HG03135 (cell line): ENCODE measurements around the gene ACTL9.

Source experiments
- ATAC-seq: cut with Tn5 transposase; IDR thresholded peaks from one replicate; pipeline ENCODE4 v1.9.1; 2021; ENCODE audit warnings: mild to moderate bottlenecking, moderate library complexity; ENCODE audit not compliant: unreplicated experiment

The ACTL9 gene

GRCh38 chr19:8688930-8689329, 9.7 kb downstream of the ACTL9 start:
- no peak for ATAC-seq

- ATAC-seq, result no peak
Observed at GRCh38 chr19:8686549-8686948, 12.0 kb downstream of the ACTL9 start.

GRCh38 chr19:8684001-8684902, 14.3 kb downstream of the ACTL9 start:
- no peak for ATAC-seq

GRCh38 chr19:8682931-8683330, 15.7 kb downstream of the ACTL9 start:
- ATAC-seq, result no peak

GRCh38 chr19:8682472-8682871, 16.1 kb downstream of the ACTL9 start:
- ATAC-seq, result no peak

GRCh38 chr19:8681345-8682029, 17.1 kb downstream of the ACTL9 start:
- ATAC-seq, result no peak

- ATAC-seq, result no peak
Observed at GRCh38 chr19:8680676-8681344, 17.8 kb downstream of the ACTL9 start.

GRCh38 chr19:8678244-8678807, 20.3 kb downstream of the ACTL9 start:
- no peak for ATAC-seq

- ATAC-seq, result no peak
Observed at GRCh38 chr19:8675066-8675465, 23.5 kb downstream of the ACTL9 start.

- no peak for ATAC-seq
Observed at GRCh38 chr19:8673276-8673891, 25.2 kb downstream of the ACTL9 start.

GRCh38 chr19:8666814-8667405, 31.7 kb downstream of the ACTL9 start:
- no peak for ATAC-seq

- ATAC-seq, result no peak
Observed at GRCh38 chr19:8665468-8666213, 33.0 kb downstream of the ACTL9 start.

GRCh38 chr19:8664671-8665057, 33.9 kb downstream of the ACTL9 start:
- no peak for ATAC-seq

GRCh38 chr19:8663920-8664670, 34.5 kb downstream of the ACTL9 start:
- no peak for ATAC-seq

GRCh38 chr19:8662263-8662662, 36.3 kb downstream of the ACTL9 start:
- ATAC-seq, result no peak

GRCh38 chr19:8659905-8660304, 38.7 kb downstream of the ACTL9 start:
- ATAC-seq, result no peak

- no peak for ATAC-seq
Observed at GRCh38 chr19:8657869-8658268, 40.7 kb downstream of the ACTL9 start.

GRCh38 chr19:8655340-8655709, 43.3 kb downstream of the ACTL9 start:
- no peak for ATAC-seq
